ENCODE results near the gene MRPL27.
"Not testable (repeated sequence)": the region's sequence is repeated elsewhere in the genome, so short reads cannot be mapped to it uniquely, and the experiment has no call there.

MRPL27 gene

GRCh38 chr17:50407921-50408320, 34.9 kb upstream of the MRPL27 start:
- no peak overlapping the region for H3K4me3 ChIP-seq (ENCODE audit: low read length)
- DNase-seq (ENCODE audit: low read depth): no peak
- TF ChIP-seq CTCF (conservative IDR thresholded peaks at IDR 0.05; ENCODE audit: low read depth, low read length): no peak

GRCh38 chr17:50406578-50406977, 33.6 kb upstream of the MRPL27 start:
- TF ChIP-seq CTCF (conservative IDR thresholded peaks at IDR 0.05; ENCODE audit: low read depth, low read length): no peak
- no peak for DNase-seq (ENCODE audit: low read depth)
- no peak overlapping the region for H3K4me3 ChIP-seq (ENCODE audit: low read length)

DNA sequence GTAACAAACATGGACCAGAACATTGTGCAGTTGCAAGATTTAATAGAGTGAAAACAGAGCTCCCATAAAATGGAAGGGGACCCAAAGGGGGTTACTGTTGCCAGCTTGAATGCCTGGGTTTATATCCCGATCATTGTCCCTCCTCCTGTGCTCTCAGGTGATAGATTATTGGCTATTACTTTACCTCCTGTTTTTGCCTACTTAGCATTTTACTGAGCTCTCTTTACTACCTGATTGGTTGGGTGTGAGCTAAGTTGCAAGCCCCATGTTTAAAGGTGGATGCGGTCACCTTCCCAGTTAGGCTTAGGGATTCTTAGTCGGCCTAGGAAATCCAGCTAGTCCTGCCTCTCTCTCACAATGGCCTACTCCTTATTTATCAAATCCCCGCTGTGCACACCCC, 32.4 kb upstream of the MRPL27 start:
- not testable (repeated sequence) for DNase-seq (ENCODE audit: low read depth); H3K4me3 ChIP-seq (ENCODE audit: low read length)

- not testable (repeated sequence) for H3K4me3 ChIP-seq (ENCODE audit: low read length); DNase-seq (ENCODE audit: low read depth)
Observed at GRCh38 chr17:50399591-50399990, 26.6 kb upstream of the MRPL27 start.

DNA sequence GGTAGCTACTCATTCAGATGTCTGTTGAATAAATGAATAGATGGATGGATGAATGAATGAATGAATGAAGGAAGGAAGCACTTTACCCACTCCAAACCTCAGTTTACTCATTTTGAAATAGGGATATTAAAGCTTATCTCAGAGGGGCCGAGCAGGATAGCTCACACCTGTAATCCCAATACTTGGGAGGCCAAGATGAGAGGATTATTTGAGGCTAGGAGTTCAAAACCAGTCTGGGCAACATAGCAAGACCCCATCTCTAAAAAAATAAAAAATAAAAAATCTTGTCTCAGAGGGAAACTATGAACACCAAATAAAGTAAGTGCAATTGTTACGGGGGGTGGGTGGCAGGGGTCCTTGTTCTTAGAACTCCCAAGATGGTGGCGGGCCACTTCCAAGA, 25.7 kb upstream of the MRPL27 start:
- DNase-seq (ENCODE audit: low read depth); H3K4me3 ChIP-seq (ENCODE audit: low read length): not testable (repeated sequence)

DNA sequence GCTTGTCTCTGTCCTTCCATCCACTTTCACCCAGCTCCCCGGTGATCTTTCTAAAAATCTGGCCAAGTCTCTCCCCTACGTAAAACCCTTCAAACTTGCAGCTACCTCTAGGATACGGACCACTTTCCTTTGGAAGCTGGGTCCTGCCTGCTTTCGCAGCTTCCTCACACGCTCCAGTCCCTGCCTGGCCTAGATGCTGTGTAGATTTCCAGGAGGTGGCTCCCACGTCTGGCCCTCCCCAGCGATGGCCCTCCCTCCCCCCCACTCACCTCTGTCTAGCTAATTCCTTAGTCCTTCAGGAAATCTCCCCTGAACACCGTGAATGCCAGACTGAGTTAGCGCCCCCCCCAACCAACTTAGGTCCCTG, 24.9 kb upstream of the MRPL27 start:
- DNase-seq (ENCODE audit: low read depth): no peak

GRCh38 chr17:50397111-50397918, 24.3 kb upstream of the MRPL27 start, which contains the start of gene LRRC59:
Gene LRRC59 (minus strand): TSS chr17:50397523. CDS start chr17:50397317, 206 bp downstream.
- peak; percentile 33 for DNase-seq (ENCODE audit: low read depth)
- peak; percentile 93 for TF ChIP-seq CTCF (conservative IDR thresholded peaks at IDR 0.05; ENCODE audit: low read depth, low read length)
- H3K4me3 ChIP-seq (ENCODE audit: low read length): peak within 1 kb of the TSS; percentile 98

More for the DNA sequence above, 24.9 kb upstream of the MRPL27 start:
- no peak for TF ChIP-seq CTCF (conservative IDR thresholded peaks at IDR 0.05; ENCODE audit: low read depth, low read length)
- peak overlapping the region; percentile 98 for H3K4me3 ChIP-seq (ENCODE audit: low read length)

GRCh38 chr17:50396261-50397110, 23.5 kb upstream of the MRPL27 start:
- DNase-seq (ENCODE audit: low read depth): no peak
- TF ChIP-seq CTCF (conservative IDR thresholded peaks at IDR 0.05; ENCODE audit: low read depth, low read length): no peak
- peak overlapping the region; percentile 98 for H3K4me3 ChIP-seq (ENCODE audit: low read length)

Data from retinal pigment epithelial cell (primary cell).